ENCODE results near the gene STK24. TPM values are rescaled to one million over a fixed set of nuclear protein-coding genes. Genes with fewer than 3 reads are reported as not detected.

The STK24 gene
- polyA plus RNA-seq, 1 of the 3 experiments (the other 2 are of a cell fraction), result 30.5 TPM

- TF ChIP-seq NFIC (IDR thresholded peaks at IDR 0.05; ENCODE audit: borderline replicate concordance) (no peak), SMC3 (IDR thresholded peaks at IDR 0.05; ENCODE audit: low read depth, low read length) (no peak), GATA2 (CRISPR knock-in tag; IDR thresholded peaks at IDR 0.05) (no peak), EZH2phosphoT487 (IDR thresholded peaks at IDR 0.05; ENCODE audit: borderline replicate concordance, low read depth) (no peak)
- POLR2A ChIA-PET, result no interaction called here
- H3K4me2 ChIP-seq, result no peak overlapping the region
- peaks cover 20 to 21% of the 10 kb centered on the region in 2 experiments for H3K36me3 ChIP-seq (replicated peaks in 1 of 2; ENCODE audit: control insufficient read depth in 1 of 2, insufficient read depth in 2 of 2, low read length in 1 of 2)
- H3K9me3 ChIP-seq, result no peaks in the 10 kb centered on the region
- DNase-seq, result no peak
- 91% methylated on average over 13 of the region's 13 CpGs for WGBS (ENCODE audit: low lambda C conversion rate)
- CTCF ChIA-PET, result interaction anchor here (0.8 to 1.6 kb wide), 2 partner anchors 244 to 430 kb away, joined by 3 to 4 read pairs; no protein-coding TSS in a partner anchor
- H3K9ac ChIP-seq, result no peak overlapping the region
- H3K4me1 ChIP-seq (ENCODE audit: control insufficient read depth in 1 of 2, insufficient read depth in 2 of 2, low read depth in 1 of 2, low read length in 1 of 2), result peaks cover 0 to 2% of the 10 kb centered on the region in 2 experiments; a peak in 1 of 4 replicates
- no peaks in the 10 kb centered on the region for H3K79me2 ChIP-seq (ENCODE audit: insufficient read depth)
- no peak overlapping the region for H3K4me3 ChIP-seq (ENCODE audit: low read depth in 2 of 2, low read length in 1 of 2)
- H3K27ac ChIP-seq (ENCODE audit: low read depth in 2 of 2, low read length in 1 of 2), result no peak overlapping the region
- H3F3A ChIP-seq (replicated peaks; ENCODE audit: insufficient read depth), result no peaks in the 10 kb centered on the region
- H3K27me3 ChIP-seq (ENCODE audit: insufficient read depth), result no peaks in the 10 kb centered on the region
- no peak overlapping the region for H2AFZ ChIP-seq (ENCODE audit: low read depth)
- no peaks in the 10 kb centered on the region for H4K20me1 ChIP-seq (ENCODE audit: insufficient read depth)
- H3K9me2 ChIP-seq, result no peaks in the 10 kb centered on the region
These were observed 167.6 kb downstream of the STK24 start for GRCh38 chr13:98409281-98409680.

- H3K27me3 ChIP-seq (ENCODE audit: insufficient read depth), result no peaks in the 10 kb centered on the region
- H2AFZ ChIP-seq (ENCODE audit: low read depth), result no peak overlapping the region
- ChIA-PET CTCF (interaction anchor here (1.1 to 2.6 kb wide), 2 partner anchors 38 to 241 kb away, joined by 3 to 8 read pairs; no protein-coding TSS in a partner anchor), POLR2A (no interaction called here)
- H4K20me1 ChIP-seq (ENCODE audit: insufficient read depth), result no peaks in the 10 kb centered on the region
- DNase-seq, result no peak
- no peak overlapping the region for H3K27ac ChIP-seq (ENCODE audit: low read depth in 2 of 2, low read length in 1 of 2)
- no peaks in the 10 kb centered on the region for H3K79me2 ChIP-seq (ENCODE audit: insufficient read depth)
- H3K4me1 ChIP-seq (ENCODE audit: control insufficient read depth in 1 of 2, insufficient read depth in 2 of 2, low read depth in 1 of 2, low read length in 1 of 2), result peaks cover 0 to 2% of the 10 kb centered on the region in 2 experiments; a peak in 1 of 4 replicates
- H3K9me2 ChIP-seq, result no peaks in the 10 kb centered on the region
- 92% methylated on average over 4 of the region's 4 CpGs for whole genome bisulfite sequencing (ENCODE audit: low lambda C conversion rate)
- no peaks in the 10 kb centered on the region for H3F3A ChIP-seq (replicated peaks; ENCODE audit: insufficient read depth)
- peaks cover 10 to 20% of the 10 kb centered on the region in 2 experiments for H3K36me3 ChIP-seq (replicated peaks in 1 of 2; ENCODE audit: control insufficient read depth in 1 of 2, insufficient read depth in 2 of 2, low read length in 1 of 2)
- no peak overlapping the region for H3K9ac ChIP-seq
- no peak overlapping the region for H3K4me2 ChIP-seq
- TF ChIP-seq JUND (IDR thresholded peaks at IDR 0.05) (no peak), SMC3 (IDR thresholded peaks at IDR 0.05; ENCODE audit: low read depth, low read length) (no peak), RXRA (IDR thresholded peaks at IDR 0.05; ENCODE audit: borderline replicate concordance, low read depth) (no peak), FOXJ3 (CRISPR knock-in tag; IDR thresholded peaks at IDR 0.05) (no peak), MAX (IDR thresholded peaks at IDR 0.05; ENCODE audit: low read depth) (no peak), PBX3 (IDR thresholded peaks at IDR 0.05) (no peak), FOXM1 (IDR thresholded peaks at IDR 0.05; ENCODE audit: low read depth) (no peak), GABPA (IDR thresholded peaks at IDR 0.05; ENCODE audit: low read depth) (no peak), USF2 (IDR thresholded peaks at IDR 0.05; ENCODE audit: borderline replicate concordance, low read depth, low read length) (no peak), MXI1 (IDR thresholded peaks at IDR 0.05; ENCODE audit: low read depth, low read length) (no peak), USF1 (IDR thresholded peaks at IDR 0.05; ENCODE audit: borderline replicate concordance, low read depth) (no peak), TAF1 (IDR thresholded peaks at IDR 0.05; ENCODE audit: borderline replicate concordance, low read depth, low read length) (no peak), ELF1 (IDR thresholded peaks at IDR 0.05) (no peak), SIN3A (IDR thresholded peaks at IDR 0.05; ENCODE audit: borderline replicate concordance, low read depth, low read length) (no peak)
- no peaks in the 10 kb centered on the region for H3K9me3 ChIP-seq
- H3K4me3 ChIP-seq (ENCODE audit: low read depth in 2 of 2, low read length in 1 of 2), result no peak overlapping the region
These were observed 169.3 kb downstream of the STK24 start for GRCh38 chr13:98407575-98407974.
